SK-N-MC (cell line): ENCODE measurements around the gene GRM8.

Source experiments
- FOXP2 ChIP-seq: optimal IDR thresholded peaks from 2 replicates; pipeline ENCODE3; 2011; ENCODE audit warnings: mild to moderate bottlenecking, moderate library complexity; ENCODE audit not compliant: insufficient read depth; ENCODE audit errors: extremely low read length, control extremely low read depth
- POLR2AphosphoS5 ChIP-seq: IDR thresholded peaks from 2 replicates; pipeline ENCODE4 v1.6.1; 2012; ENCODE audit warnings: mild to moderate bottlenecking, low read depth, low read length, borderline replicate concordance

DNA sequence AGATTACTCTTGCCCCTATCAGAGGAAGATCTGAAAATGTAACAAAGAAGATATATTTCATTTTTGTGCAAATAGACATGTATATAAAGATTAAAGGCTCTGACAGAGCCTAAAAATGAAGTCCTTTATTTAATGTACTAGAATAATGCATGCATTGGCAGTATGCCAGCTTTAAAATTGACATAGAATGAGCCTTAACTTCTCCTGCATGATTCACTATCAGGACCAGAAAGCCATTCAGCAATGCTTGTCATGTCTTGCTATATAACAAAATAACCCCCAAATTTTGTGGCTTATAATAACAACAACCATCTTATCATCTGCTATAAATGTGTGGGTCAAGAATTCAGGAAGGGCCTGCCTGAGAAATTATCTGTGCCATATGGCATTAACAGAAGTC, 411.9 kb downstream of the GRM8 start:
- TF ChIP-seq POLR2AphosphoS5 (no peak), FOXP2 (no peak)
